ENCODE results near the gene MPC2. TPM values are rescaled to one million over a fixed set of nuclear protein-coding genes. Genes with fewer than 3 reads are reported as not detected.

The MPC2 gene
- total RNA-seq, 1 experiment from 2014 or later: 32.9 TPM

- H3K79me1 ChIP-seq (ENCODE audit: insufficient read depth, low read depth, low read length, poor library complexity, severe bottlenecking): no peaks in the 10 kb centered on the region
- no peak overlapping the region for H2BK20ac ChIP-seq (ENCODE audit: low read depth, low read length, poor library complexity, severe bottlenecking)
- peaks cover 2% of the 10 kb centered on the region; the same call in 1 of the 2 replicates for H3K4me1 ChIP-seq (ENCODE audit: insufficient read depth, low read length)
- H3K27ac ChIP-seq (ENCODE audit: insufficient read length, low read depth, low read length): no peak overlapping the region
- no peak overlapping the region for H2BK5ac ChIP-seq (ENCODE audit: insufficient read length, low read length)
- H3K79me2 ChIP-seq (ENCODE audit: insufficient read depth, low read length): no peaks in the 10 kb centered on the region
- no peak overlapping the region for H2AFZ ChIP-seq (ENCODE audit: low read length)
- no peak overlapping the region for H3K56ac ChIP-seq (ENCODE audit: insufficient read length, low read depth, low read length)
- H3K9me3 ChIP-seq (ENCODE audit: control insufficient read depth, low read depth, low read length): no peaks in the 10 kb centered on the region
- H3K23me2 ChIP-seq (ENCODE audit: insufficient read length, low read depth, low read length, poor library complexity, severe bottlenecking): no peaks in the 10 kb centered on the region
- H3K27me3 ChIP-seq (ENCODE audit: insufficient read depth, low read length): no peaks in the 10 kb centered on the region
- TF ChIP-seq CTCF (conservative IDR thresholded peaks at IDR 0.05): no peak
- H3K23ac ChIP-seq (ENCODE audit: insufficient read length, low read depth, low read length): no peak overlapping the region
- Mint-ChIP-seq H3K36me3 (ENCODE audit: insufficient read depth in 1 of 3, low read depth in 3 of 3) (no peaks in the 10 kb centered on the region; a peak in 2 of 7 replicates), H3K27me3 (ENCODE audit: low read depth) (no peaks in the 10 kb centered on the region), H3K4me3 (no peak overlapping the region), H3K27ac (no peak overlapping the region), H3K9me3 (no peaks in the 10 kb centered on the region), H3K4me1 (peaks cover 13 to 16% of the 10 kb centered on the region in 2 experiments)
- DNase-seq: no peak
- no peak overlapping the region for H4K8ac ChIP-seq (replicated peaks; ENCODE audit: insufficient read length, low read depth, low read length)
- no peak overlapping the region for H3T11ph ChIP-seq (ENCODE audit: low read length)
- no CpG with 5 or more reads among the region's 6 CpGs for WGBS (ENCODE audit: extremely low coverage, insufficient read length, low lambda C conversion rate)
- H3K4me2 ChIP-seq (ENCODE audit: insufficient read depth, insufficient read length, low read length): no peak overlapping the region
- H4K5ac ChIP-seq (ENCODE audit: insufficient read length, low read depth, low read length): no peak overlapping the region
- H3K4ac ChIP-seq (ENCODE audit: low read depth, low read length): no peak overlapping the region
- no peak overlapping the region for H3K18ac ChIP-seq (ENCODE audit: insufficient read length, low read depth, low read length)
- H3K14ac ChIP-seq (ENCODE audit: insufficient read depth, low read length): no peak overlapping the region
- H3K9ac ChIP-seq (ENCODE audit: extremely low read depth, insufficient read length, low read length): no peak overlapping the region
- H2BK12ac ChIP-seq (ENCODE audit: insufficient read length, low read depth, low read length): no peak overlapping the region
- no peak overlapping the region for H2AK5ac ChIP-seq (ENCODE audit: insufficient read length, low read length)
- no peak overlapping the region for H4K91ac ChIP-seq (ENCODE audit: insufficient read length, low read depth, low read length)
- no peaks in the 10 kb centered on the region for H4K20me1 ChIP-seq (ENCODE audit: control insufficient read depth, insufficient read depth, insufficient read length)
- no peak overlapping the region for H2BK120ac ChIP-seq (ENCODE audit: low read depth, low read length, poor library complexity, severe bottlenecking)
- no peak overlapping the region for H2BK15ac ChIP-seq (ENCODE audit: low read depth, low read length)
These were observed 19.9 kb downstream of the MPC2 start for GRCh38 chr1:167916766-167917511.

Measured in H9 (cell line).